Peyer's patch (tissue), 4 donors: ENCODE data around the gene FAM83E. TPM values are rescaled to one million over a fixed set of nuclear protein-coding genes. Genes with fewer than 3 reads are reported as not detected.

Experiments
- DNase-seq, 3 donors: peaks; one replicate each; pipeline ENCODE4 v3.0.0-alpha.2; 2017 to 2019
- H3K27ac ChIP-seq, 4 donors: fragments of 200-600 bp; sonication (generic); one replicate each; pipeline ENCODE4 v1.5.1; 2016 to 2019
- H3K27me3 ChIP-seq, 2 donors: fragments of 200-600 bp; sonication (generic); one replicate each; pipeline ENCODE4 v1.5.1; 2019
- H3K36me3 ChIP-seq, 3 donors: fragments of 200-600 bp; sonication (generic); one replicate each; pipeline ENCODE4 v1.5.1; 2016 to 2019
- H3K4me1 ChIP-seq, 4 donors: fragments of 200-600 bp; sonication (generic); one replicate each; pipeline ENCODE4 v1.5.1; 2016 to 2019
- H3K4me3 ChIP-seq, 4 donors: fragments of 200-600 bp; sonication (generic); 1 replicate in 3 of 4; 2 replicates in 1 of 4; pipeline ENCODE4 v1.5.1; 2016 to 2019; ENCODE audit warnings: mild to moderate bottlenecking in 1 of 4
- H3K9me3 ChIP-seq, 4 donors: fragments of 200-600 bp; sonication (generic); one replicate each; pipeline ENCODE4 v1.5.1; 2016 to 2019; ENCODE audit warnings: mild to moderate bottlenecking in 1 of 4
- CTCF ChIP-seq, 6 experiments: fragments of 450-650 bp in 4 of 6; fragments of 200-600 bp in 2 of 6; sonication (generic) in 1 of 6; IDR thresholded peaks; one replicate each; pipeline ENCODE4 v1.5.1; 2017 to 2019; ENCODE audit warnings: antibody characterized with exemption in 6 of 6, mild to moderate bottlenecking in 3 of 6, moderate library complexity in 1 of 6
- POLR2A ChIP-seq, 2 donors: fragments of 450-650 bp; IDR thresholded peaks; one replicate each; pipeline ENCODE4 v1.5.1; 2017; ENCODE audit warnings: antibody characterized with exemption in 2 of 2, mild to moderate bottlenecking in 2 of 2, moderate library complexity in 2 of 2
- total RNA-seq, 4 donors: library from RNA; depleted of rRNA; stranded (reverse); fragments of >200 nt; gene quantifications; one replicate each; pipeline ENCODE4 v1.1.0, GENCODE V29; 2016

FAM83E gene
- total RNA-seq, 4 donors from 2014 or later, result 58.6 to 203 (median 130) TPM

- Histone ChIP-seq H3K9me3 (no peaks in the 10 kb centered on the region), H3K27me3 (no peaks in the 10 kb centered on the region), H3K36me3 (no peaks in the 10 kb centered on the region), H3K4me1 (peaks cover 2 to 26% (median 11%) of the 10 kb centered on the region in 4 donors), H3K27ac (peak overlapping the region; percentile 96 to 98 (median 96)), H3K4me3 (peak overlapping the region in 3 of 4 donors; percentile 70 to 91 (median 77))
- no peak for DNase-seq
- TF ChIP-seq CTCF (IDR thresholded peaks at IDR 0.05), result no peak
- no peak for TF ChIP-seq POLR2A (IDR thresholded peaks at IDR 0.05)
Measured at GRCh38 chr19:48638831-48639381, 24.0 kb upstream of the FAM83E start.

GRCh38 chr19:48637948-48638830, 23.3 kb upstream of the FAM83E start:
- H3K27me3 ChIP-seq, result no peaks in the 10 kb centered on the region
- peak overlapping the region; percentile 70 to 91 (median 78) for H3K4me3 ChIP-seq
- peak; percentile 78 to 94 (median 86) for DNase-seq
- H3K36me3 ChIP-seq, result no peaks in the 10 kb centered on the region
- peaks cover 6 to 33% (median 14%) of the 10 kb centered on the region in 4 donors for H3K4me1 ChIP-seq
- no peaks in the 10 kb centered on the region for H3K9me3 ChIP-seq
- peak overlapping the region; percentile 96 to 98 (median 96) for H3K27ac ChIP-seq
- TF ChIP-seq POLR2A (IDR thresholded peaks at IDR 0.05) (peak; percentile 52 to 70), CTCF (IDR thresholded peaks at IDR 0.05) (no peak)

- peaks cover 6 to 40% (median 17%) of the 10 kb centered on the region in 4 donors for H3K4me1 ChIP-seq
- DNase-seq, result peak; percentile 99 to 100 (median 99)
- peak overlapping the region; percentile 70 to 91 (median 78) for H3K4me3 ChIP-seq
- H3K27ac ChIP-seq, result peak overlapping the region; percentile 96 to 98 (median 96)
- TF ChIP-seq CTCF (IDR thresholded peaks at IDR 0.05), result peak in 3 of 6 experiments; percentile 12 to 33 (median 13)
- peak in 1 of 2 donors; percentile 20 for TF ChIP-seq POLR2A (IDR thresholded peaks at IDR 0.05)
- H3K9me3 ChIP-seq, result no peaks in the 10 kb centered on the region
- H3K36me3 ChIP-seq, result no peaks in the 10 kb centered on the region
- H3K27me3 ChIP-seq, result no peaks in the 10 kb centered on the region
Measured at GRCh38 chr19:48637449-48637947, 22.6 kb upstream of the FAM83E start.

GRCh38 chr19:48636859-48637448, 22.1 kb upstream of the FAM83E start, which contains the start of gene DBP:
Gene DBP (minus strand): TSS chr19:48637379. CDS start chr19:48636994, 385 bp downstream.
- Histone ChIP-seq H3K4me1 (peaks cover 6 to 45% (median 19%) of the 10 kb centered on the region in 4 donors), H3K36me3 (peaks cover 0 to 5% (median 0%) of the 10 kb centered on the region in 3 donors), H3K27me3 (no peaks in the 10 kb centered on the region), H3K4me3 (peak within 1 kb of the TSS; percentile 70 to 91 (median 78)), H3K9me3 (no peaks in the 10 kb centered on the region), H3K27ac (peak within 1 kb of the TSS; percentile 96 to 98 (median 96))
- peak in 2 of 3 donors; percentile 45 to 76 for DNase-seq
- TF ChIP-seq CTCF (IDR thresholded peaks at IDR 0.05) (peak in 5 of 6 experiments; percentile 24 to 44 (median 26)), POLR2A (IDR thresholded peaks at IDR 0.05) (peak; percentile 71 to 84)
